Mesothelial cell of epicardium (in vitro differentiated cells): Measurements from ENCODE around the gene DNAJB6. TPM values are rescaled to one million over a fixed set of nuclear protein-coding genes. Genes with fewer than 3 reads are reported as not detected.

ENCODE experiments used
- DNase-seq, 2 experiments: peaks; one replicate each; pipeline ENCODE4 v3.0.0; 2021; ENCODE audit warnings: low spot score in 2 of 2; ENCODE audit not compliant: unreplicated experiment in 2 of 2
- H3K27ac Mint-ChIP-seq: 2 replicates; pipeline ENCODE4 v1.8.0; 2021; ENCODE audit warnings: mixed read lengths
- H3K27me3 Mint-ChIP-seq: 2 replicates; pipeline ENCODE4 v1.8.0; 2021; ENCODE audit warnings: low read depth, mixed read lengths
- H3K36me3 Mint-ChIP-seq: 2 replicates; pipeline ENCODE4 v1.8.0; 2021; ENCODE audit warnings: mixed read lengths
- H3K4me1 Mint-ChIP-seq: 2 replicates; pipeline ENCODE4 v1.8.0; 2021; ENCODE audit warnings: mixed read lengths
- H3K4me3 Mint-ChIP-seq: 2 replicates; pipeline ENCODE4 v1.8.0; 2021; ENCODE audit warnings: mild to moderate bottlenecking, moderate library complexity, mixed read lengths
- H3K9me3 Mint-ChIP-seq: 2 replicates; pipeline ENCODE4 v1.8.0; 2021; ENCODE audit warnings: mixed read lengths
- CTCF ChIP-seq: fragments of 200-600 bp; sonication (generic); IDR thresholded peaks from one replicate; pipeline ENCODE4 v1.5.0; 2021; ENCODE audit warnings: antibody characterized with exemption; ENCODE audit not compliant: unreplicated experiment
- total RNA-seq: library from RNA; stranded (reverse); gene quantifications from 3 replicates; pipeline ENCODE4 v1.2.1, GENCODE V29; 2021

Gene DNAJB6
- total RNA-seq, 1 donor from 2014 or later = 115 TPM

DNA sequence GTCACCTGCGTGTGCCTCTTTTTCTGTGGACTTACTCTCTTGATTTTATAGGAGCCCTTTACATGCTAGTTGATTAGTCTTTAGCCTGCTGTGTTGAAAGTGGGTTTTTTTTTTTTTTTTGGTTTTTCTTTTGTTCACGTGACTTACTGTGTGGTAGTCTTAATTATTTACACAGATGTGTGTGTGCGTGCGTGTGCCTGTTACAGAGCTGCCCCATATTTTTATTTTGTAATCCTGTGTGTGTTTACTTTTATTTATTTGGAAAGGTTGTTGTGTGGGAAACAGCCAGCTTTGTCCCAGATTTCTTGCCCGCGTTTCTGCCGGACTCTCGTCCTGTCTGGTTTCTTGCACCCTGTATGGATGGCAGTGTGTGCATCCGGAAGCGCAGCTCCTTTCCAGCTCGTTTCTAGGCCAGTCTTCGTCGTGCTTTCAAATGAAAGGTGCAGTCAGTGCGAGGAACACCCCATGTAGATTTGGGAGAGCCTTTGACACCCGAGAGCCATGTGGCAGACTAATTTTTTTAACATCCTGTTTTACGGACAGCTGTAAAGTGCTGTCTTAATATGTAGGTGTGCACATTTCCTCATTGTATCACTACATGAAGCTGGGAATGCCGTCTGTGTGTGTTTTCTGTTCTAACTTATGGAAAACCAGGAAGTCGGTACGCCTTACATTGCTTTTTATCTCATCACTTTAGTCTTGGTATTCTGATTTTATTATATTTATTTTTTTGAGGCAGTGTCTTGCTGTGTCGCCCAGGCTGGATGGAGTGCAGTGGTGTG lies 55.6 kb downstream of the DNAJB6 start:
- DNase-seq = no peak
- H3K4me3 Mint-ChIP-seq = no peak overlapping the region
- H3K36me3 Mint-ChIP-seq = peaks cover 11% of the 10 kb centered on the region
- no peaks in the 10 kb centered on the region for H3K9me3 Mint-ChIP-seq
- TF ChIP-seq CTCF = no peak
- no peaks in the 10 kb centered on the region for H3K27me3 Mint-ChIP-seq
- peaks cover under 1% of the 10 kb centered on the region for H3K4me1 Mint-ChIP-seq
- H3K27ac Mint-ChIP-seq = no peak overlapping the region

DNA sequence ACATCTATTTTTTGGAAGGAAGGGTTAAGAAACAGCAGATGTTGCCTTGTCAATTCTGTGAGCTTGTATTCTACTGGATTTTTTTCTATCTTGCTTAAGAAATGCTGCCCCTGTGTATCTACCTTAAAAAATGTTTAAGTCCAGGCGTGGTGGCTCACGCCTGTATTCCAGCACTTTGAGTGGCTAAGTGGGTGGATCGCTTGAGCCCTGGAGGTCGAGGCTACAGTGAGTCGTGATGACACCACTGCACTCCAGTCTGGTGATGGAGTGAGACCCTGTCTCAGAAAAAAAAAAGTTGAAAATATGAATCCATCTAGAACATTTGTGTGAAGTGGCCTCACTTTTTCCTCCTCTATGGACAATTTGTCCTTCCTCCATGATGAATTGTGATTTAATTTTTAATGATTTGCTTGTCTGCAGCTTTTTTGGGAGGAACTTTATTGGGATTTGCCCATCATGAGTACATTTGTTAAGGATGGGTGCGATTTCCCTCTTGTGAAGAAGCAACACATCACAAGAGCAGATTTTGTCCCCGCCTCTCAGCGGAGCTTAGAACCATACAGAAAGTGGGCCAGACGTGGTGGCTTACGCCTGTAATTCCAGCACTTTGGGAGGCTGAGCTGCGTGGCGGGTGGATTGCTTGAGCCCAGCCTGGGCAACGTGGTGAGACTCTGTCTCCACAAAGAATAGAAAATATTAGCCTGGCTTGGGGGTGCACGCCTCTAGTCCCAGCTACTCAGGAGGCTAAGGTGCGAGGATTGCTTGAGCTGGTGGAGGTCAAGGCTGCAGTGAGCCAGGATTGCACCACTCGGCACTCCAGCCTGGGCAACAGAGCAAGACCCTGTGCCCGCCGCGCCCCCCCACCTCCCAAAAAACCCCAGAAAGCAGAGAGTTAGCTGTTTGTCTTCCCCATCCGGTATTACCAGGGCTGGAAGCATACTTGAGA lies 57.7 kb downstream of the DNAJB6 start:
- Mint-ChIP-seq H3K27ac (peak overlapping the region; percentile 56), H3K27me3 (no peaks in the 10 kb centered on the region), H3K4me1 (peaks cover 17% of the 10 kb centered on the region), H3K36me3 (peaks cover 16% of the 10 kb centered on the region), H3K4me3 (no peak overlapping the region), H3K9me3 (no peaks in the 10 kb centered on the region)
- no peak for DNase-seq
- no peak for TF ChIP-seq CTCF

DNA sequence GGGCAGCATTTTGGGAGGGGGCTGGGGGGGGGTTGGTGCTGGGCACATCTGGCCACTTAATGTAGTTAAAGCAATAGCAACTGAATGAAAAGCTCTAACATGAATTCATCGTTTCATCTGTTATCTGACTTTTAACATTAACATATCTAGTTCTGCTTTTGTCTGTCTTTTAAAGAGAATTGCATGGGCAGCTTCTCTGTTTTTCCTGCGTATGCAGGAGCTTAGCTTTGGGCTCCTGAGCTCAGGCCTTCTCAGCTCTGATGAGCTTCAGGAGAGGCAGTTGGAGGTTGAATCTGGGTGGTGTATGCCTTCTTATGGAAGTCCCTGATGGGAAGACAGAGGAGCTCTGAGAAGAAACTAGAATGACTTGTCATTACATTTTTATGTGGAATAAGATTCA lies 58.4 kb downstream of the DNAJB6 start:
- H3K9me3 Mint-ChIP-seq = no peaks in the 10 kb centered on the region
- no peak for TF ChIP-seq CTCF
- no peak overlapping the region for H3K4me3 Mint-ChIP-seq
- no peak for DNase-seq
- peaks cover 17% of the 10 kb centered on the region for H3K4me1 Mint-ChIP-seq
- H3K27ac Mint-ChIP-seq = peak overlapping the region; percentile 72
- H3K36me3 Mint-ChIP-seq = peaks cover 20% of the 10 kb centered on the region
- H3K27me3 Mint-ChIP-seq = no peaks in the 10 kb centered on the region

DNA sequence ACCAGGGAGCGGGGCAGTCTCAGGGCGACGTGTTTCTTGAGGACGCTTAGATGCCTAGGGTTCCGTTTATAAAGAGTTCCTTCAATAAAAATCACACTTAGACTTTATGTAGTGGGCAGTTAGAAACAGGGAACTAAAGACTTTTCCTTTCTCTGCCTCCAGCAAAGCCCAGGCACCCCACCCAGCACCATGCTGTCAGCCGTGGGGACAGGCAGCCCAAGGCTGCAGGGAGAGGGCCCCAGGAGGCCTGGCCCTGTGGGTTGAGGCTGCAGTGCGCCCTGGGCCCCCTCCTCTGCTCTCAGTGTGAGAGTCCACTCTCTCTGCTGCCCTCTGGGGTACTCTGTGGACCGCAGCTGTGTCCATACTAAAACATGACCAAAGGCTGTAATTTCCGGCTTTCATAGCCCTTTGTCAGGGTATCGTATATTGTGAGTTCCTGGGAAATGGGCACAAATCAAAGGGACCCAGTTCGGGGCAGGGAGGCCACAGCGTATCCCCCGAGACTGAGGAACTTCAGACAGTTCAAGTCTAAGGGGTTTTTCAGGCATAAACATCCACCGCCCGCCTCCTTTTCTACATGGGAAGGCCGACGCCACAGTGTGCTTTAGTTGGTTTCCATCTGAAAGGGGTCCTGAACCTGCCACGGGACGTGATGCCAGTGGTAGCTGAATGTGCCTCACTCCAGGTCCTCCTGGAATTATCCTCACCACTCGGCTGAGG lies 59.7 kb downstream of the DNAJB6 start:
- no peaks in the 10 kb centered on the region for H3K27me3 Mint-ChIP-seq
- DNase-seq = no peak
- H3K4me3 Mint-ChIP-seq = no peak overlapping the region
- peak overlapping the region; percentile 61 for H3K27ac Mint-ChIP-seq
- H3K9me3 Mint-ChIP-seq = no peaks in the 10 kb centered on the region
- TF ChIP-seq CTCF = no peak
- H3K4me1 Mint-ChIP-seq = peaks cover 17% of the 10 kb centered on the region
- H3K36me3 Mint-ChIP-seq = peaks cover 28% of the 10 kb centered on the region

GRCh38 chr7:157397036-157397720 lies 60.4 kb downstream of the DNAJB6 start:
- H3K4me3 Mint-ChIP-seq = no peak overlapping the region
- H3K4me1 Mint-ChIP-seq = peaks cover 17% of the 10 kb centered on the region
- no peaks in the 10 kb centered on the region for H3K9me3 Mint-ChIP-seq
- no peak for TF ChIP-seq CTCF
- DNase-seq = no peak
- H3K27me3 Mint-ChIP-seq = no peaks in the 10 kb centered on the region
- peak overlapping the region; percentile 98 for H3K27ac Mint-ChIP-seq
- peaks cover 25% of the 10 kb centered on the region for H3K36me3 Mint-ChIP-seq
